Activated CD4-positive, alpha-beta T cell treated with anti-CD3 and anti-CD28 coated beads for 24 hours (primary cell): ENCODE data around the gene C19orf81.

Experiments used
- DNase-seq, 2 donors: peaks; one replicate each; pipeline ENCODE4 v3.0.0-alpha.2; 2020; ENCODE audit warnings: low read depth in 2 of 2

The C19orf81 gene

GRCh38 chr19:50658441-50659317 lies 9.4 kb downstream of the C19orf81 start:
- DNase-seq = peak; percentile 26 to 54

- DNase-seq = no peak
Observed at GRCh38 chr19:50659318-50660087, 10.3 kb downstream of the C19orf81 start.

- DNase-seq = no peak
Observed at GRCh38 chr19:50660088-50660366, 10.8 kb downstream of the C19orf81 start.

- DNase-seq = no peak
Observed at GRCh38 chr19:50661023-50661422, 11.8 kb downstream of the C19orf81 start.

GRCh38 chr19:50661766-50662650 lies 12.8 kb downstream of the C19orf81 start:
- DNase-seq = no peak

GRCh38 chr19:50662651-50663481 lies 13.6 kb downstream of the C19orf81 start:
- no peak for DNase-seq

- DNase-seq = no peak
Observed at GRCh38 chr19:50663482-50663790, 14.2 kb downstream of the C19orf81 start.

- no peak for DNase-seq
Observed at GRCh38 chr19:50664204-50664603, 15.0 kb downstream of the C19orf81 start.

- no peak for DNase-seq
Observed at GRCh38 chr19:50666346-50667176, 17.3 kb downstream of the C19orf81 start.

GRCh38 chr19:50667177-50667758 lies 18.0 kb downstream of the C19orf81 start:
- DNase-seq = no peak

GRCh38 chr19:50667759-50668231 lies 18.6 kb downstream of the C19orf81 start:
- DNase-seq = no peak

GRCh38 chr19:50668416-50668815 lies 19.2 kb downstream of the C19orf81 start:
- DNase-seq = no peak

GRCh38 chr19:50668879-50669278 lies 19.6 kb downstream of the C19orf81 start:
- DNase-seq = no peak

- peak in 1 of 2 donors; percentile 43 for DNase-seq
Observed at GRCh38 chr19:50669302-50670101, 20.3 kb downstream of the C19orf81 start.

GRCh38 chr19:50670102-50670380 lies 20.8 kb downstream of the C19orf81 start:
- no peak for DNase-seq

GRCh38 chr19:50673118-50673517 lies 23.9 kb downstream of the C19orf81 start:
- no peak for DNase-seq

- DNase-seq = no peak
Observed at GRCh38 chr19:50676625-50677197, 27.5 kb downstream of the C19orf81 start.

GRCh38 chr19:50677636-50678035 lies 28.4 kb downstream of the C19orf81 start:
- DNase-seq = no peak

- DNase-seq = no peak
Observed at GRCh38 chr19:50678323-50678722, 29.1 kb downstream of the C19orf81 start.
